Stimulated activated CD4-positive, alpha-beta T cell treated with anti-CD3 and anti-CD28 coated beads, Interleukin-4, amount 100 ng/mL, for 24 hours (primary cell): ENCODE data around the gene AADACL2.
"Not testable (repeated sequence)": the region's sequence is repeated elsewhere in the genome, so short reads cannot be mapped to it uniquely, and the experiment has no call there.

Experiments used
- DNase-seq: peaks from one replicate; pipeline ENCODE4 v3.0.0-alpha.2; 2020

The AADACL2 gene

DNA sequence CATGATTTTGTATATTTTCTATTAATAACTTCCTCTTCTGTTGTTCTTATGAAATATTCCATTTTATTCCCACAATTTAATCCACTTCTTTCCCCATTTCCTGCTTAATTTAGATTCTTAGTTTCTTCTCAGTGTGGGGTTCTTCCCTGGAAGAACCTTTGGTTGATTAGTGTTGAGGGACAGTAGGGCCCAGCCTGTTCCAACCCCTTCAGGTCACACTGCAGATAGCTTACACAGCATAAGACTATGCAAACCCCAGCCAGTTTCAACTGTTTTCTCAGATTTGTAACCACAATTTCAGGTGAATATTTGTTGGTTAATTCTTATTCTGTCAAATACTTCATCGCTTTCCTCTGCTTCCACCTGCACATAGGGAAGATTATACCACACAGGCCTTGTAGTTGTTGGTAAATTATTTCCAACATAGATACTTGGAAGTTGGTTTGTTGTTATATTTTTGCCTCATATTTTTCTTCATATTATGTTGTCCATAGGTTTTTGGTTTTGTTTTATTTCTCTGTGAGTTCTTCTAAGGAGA, 34.7 kb downstream of the AADACL2 start:
- no peak for DNase-seq

DNA sequence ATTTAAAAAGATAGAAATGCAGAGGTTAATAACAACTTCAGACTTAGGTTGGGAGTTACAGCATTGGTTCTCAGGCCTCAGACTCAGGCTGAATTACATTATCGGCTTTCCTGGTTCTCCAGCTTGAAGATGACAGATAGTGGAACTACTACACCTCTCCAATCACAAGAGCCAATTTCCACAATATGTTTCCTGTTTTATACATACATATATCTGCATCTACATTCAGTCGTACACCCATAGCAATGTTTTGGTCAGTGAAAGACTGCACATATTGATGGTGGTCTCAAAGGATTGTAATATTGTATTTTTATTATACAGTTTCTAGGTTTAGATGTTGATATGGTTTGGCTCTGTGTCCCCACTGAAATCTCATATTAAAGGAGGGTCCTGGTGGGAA, 35.4 kb downstream of the AADACL2 start:
- DNase-seq: no peak

DNA sequence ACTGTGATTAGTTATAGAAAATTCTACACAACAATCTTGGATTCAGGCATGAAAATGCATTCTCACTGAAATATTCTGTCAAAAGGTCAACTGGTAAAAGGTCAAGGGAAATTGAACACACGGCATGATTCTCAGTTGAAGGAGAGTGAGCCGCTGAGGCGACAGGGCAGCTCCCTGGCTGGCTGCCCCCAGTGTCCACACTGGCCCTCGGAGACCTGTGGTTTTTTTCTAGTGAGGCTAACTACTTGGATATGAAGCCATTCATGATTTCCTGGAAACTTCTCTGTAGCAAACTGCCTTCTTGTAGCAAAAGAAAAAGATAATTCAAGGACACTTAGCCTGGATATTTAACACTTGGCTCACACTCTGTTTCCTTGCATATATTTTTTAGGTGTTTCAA, 37.2 kb downstream of the AADACL2 start:
- no peak for DNase-seq

DNA sequence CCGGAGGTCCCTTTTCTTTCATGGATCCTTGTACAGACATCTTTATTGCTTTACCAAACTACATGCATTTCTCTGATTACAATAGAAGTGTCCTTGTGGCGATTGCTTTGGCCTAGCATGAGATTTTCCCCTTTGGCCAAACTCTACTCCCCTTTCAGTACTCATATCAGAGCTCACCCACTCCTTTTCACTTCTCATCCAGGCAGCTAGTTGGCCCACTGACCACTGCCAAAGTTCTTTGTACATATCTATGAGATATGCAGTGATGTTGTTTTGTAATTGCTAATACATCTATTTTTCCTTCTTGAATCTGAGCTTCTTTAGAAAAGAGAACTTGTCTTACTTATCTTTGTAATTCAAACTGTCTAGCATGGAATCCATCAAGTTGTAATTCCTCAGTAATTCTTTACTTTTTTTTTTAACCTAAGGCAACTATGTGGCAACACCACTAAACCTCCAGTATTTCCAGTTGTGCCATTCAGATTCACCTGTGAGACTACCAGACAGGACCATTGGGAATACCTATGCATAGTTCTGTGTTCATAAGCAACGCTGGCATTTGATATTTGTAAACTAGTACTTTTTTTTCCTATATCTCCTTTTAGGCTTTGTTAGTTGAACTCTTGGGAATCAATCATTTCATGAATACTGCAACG, 39.2 kb downstream of the AADACL2 start:
- no peak for DNase-seq

DNA sequence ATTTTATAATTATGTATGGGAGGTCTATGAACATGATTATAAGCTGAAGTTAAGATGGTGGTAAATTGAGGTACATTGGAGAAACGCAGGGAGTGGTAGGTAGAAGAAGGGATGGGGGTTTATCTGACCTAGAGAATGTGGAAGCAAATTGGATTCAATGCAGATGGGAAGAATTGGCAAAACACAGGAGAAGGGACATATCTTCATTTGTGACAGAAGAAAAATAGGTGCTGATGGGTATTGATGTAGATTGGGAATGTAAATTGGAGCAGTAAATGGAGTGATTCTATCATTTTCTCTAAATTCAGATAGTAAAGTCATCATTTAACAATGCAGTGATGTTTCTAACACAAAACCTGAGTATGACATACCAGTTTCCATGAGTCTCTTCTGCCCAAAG, 40.5 kb downstream of the AADACL2 start:
- DNase-seq: no peak

DNA sequence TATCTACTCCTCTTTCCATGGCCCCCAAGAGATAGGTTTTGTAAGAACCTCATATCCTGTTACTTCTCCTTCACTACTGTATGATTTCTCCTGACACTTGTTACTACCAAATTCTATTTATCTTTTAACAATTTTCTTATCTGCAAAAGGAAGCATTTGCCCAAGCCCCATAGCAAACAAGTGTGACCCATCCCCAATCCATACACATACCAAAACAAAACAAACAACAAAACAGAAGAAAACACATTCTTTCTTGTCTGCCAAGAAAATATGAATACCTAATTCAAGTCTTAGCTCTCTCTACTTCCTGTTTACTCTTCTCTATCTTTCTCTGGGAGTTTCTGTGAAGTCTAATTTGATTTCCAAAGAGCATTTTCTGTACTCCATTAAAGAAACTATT, 41.2 kb downstream of the AADACL2 start:
- DNase-seq: no peak

DNA sequence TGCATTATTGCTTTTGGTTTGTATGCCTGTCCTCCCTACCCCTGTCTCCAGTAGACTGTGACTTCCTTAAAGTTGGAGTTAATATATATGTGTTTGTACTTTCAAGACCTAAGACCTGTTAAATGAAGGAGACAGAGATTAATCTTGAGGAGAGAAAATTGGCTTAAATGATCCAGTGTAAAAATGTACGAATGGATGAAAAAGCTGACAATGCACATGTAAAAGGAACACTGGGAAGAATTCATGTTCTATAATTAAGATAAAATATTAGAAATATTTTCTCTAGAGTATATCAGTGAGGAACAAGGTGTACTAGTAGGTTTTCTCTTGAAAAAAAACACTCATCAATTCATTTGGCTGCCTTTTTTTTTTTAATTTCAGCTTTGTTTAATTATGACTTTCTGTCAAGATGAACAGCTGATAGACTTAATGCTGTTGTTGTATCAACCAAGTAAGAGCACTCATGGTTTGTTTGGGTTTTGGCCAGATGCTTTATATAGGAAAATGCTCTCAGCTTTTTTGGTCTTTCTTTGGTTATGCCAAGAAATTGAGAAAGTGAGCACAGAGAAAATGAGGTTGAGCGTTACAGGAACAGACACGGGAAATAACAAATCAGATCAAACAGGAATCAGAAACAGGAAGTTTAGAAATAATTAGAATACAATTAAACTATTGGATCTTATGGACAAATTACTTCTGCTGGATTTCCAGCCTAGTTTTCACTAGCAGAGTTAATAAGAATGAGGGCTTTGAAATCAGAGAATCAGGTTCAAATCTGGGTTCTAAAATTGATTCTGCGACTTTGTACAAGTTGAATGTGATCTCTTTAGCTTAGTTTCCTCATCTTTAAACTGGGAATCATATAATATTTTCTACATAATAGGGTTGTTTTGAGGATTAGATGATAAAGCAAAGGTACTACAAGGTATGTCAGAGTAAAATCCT, 41.9 kb downstream of the AADACL2 start:
- no peak for DNase-seq

DNA sequence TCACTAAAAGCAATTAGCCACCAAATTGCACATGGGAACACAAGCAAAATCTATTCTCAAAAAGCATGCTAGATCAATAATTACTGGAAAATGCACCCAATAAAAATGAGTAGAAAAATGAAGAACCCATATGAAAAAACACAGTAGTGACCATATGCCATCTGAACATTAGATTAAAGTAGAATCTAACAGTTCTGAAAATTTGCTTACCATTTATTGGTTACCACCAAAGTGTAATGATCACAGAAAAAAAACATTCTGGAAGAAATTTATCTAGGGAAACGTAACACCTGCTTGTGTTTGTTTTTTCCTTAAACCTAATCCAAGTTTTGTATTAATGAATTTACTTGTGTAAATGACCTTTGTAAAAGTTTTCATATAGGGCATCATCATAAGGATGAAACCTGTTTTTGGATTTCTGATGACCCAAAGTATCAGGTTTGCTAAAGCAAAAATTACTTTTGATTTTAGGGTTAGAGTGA, 42.6 kb downstream of the AADACL2 start:
- DNase-seq: no peak

DNA sequence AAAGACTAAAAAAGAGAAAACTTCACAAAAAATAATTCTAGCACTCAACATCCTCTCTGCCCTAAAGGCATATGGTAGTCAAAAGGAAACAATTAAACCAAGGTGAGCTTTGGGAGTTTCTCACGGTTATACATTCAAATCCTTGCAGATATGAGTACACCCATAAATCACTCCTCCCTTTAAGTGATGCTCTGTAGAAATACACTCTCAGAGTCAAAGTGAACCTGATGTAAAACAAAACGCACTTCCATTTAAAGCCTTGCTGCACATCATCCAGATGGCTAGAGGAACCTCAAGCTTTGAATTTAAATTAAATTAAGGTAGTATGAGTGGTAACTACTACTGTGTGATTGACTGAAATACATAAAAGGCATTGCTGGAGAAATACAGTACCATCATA, 44.2 kb downstream of the AADACL2 start:
- no peak for DNase-seq

DNA sequence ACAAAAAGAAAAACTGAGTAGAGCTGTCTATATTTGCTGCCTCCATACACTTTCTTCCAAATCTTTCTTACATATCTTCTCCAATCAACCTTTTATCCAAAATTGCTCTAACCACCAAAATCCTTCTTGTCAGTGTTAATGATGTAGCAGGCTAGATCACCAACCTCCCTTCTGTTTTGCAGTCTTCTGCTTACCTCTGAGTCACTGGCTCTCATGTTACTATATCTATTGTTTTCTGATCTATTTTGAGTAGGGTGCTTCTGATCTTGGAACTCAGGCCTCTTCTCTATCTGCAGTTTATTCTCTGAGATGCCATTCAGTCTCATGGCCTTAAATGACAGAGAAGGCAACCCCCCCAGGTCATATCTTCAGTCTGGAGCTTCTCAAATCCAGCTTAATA, 53.9 kb downstream of the AADACL2 start:
- no peak for DNase-seq

DNA sequence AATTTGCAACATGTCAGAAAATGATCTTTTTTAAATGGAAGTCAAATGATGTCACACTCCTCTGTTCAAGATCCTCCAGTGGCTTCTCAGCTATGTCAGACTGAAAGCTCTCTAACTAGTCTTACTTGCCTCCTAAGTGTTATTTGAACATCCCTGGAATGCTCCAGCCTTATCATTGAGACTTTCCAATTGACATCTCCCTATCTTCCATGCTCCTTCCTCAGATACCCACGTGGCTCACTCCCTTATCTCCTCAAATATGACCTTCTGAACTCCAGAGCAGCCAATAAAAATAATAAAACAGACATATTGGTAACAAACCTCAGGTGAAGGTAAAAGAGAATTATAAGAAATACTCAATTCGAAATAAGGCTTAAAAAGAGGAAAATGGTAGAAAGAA, 54.7 kb downstream of the AADACL2 start:
- DNase-seq: no peak

DNA sequence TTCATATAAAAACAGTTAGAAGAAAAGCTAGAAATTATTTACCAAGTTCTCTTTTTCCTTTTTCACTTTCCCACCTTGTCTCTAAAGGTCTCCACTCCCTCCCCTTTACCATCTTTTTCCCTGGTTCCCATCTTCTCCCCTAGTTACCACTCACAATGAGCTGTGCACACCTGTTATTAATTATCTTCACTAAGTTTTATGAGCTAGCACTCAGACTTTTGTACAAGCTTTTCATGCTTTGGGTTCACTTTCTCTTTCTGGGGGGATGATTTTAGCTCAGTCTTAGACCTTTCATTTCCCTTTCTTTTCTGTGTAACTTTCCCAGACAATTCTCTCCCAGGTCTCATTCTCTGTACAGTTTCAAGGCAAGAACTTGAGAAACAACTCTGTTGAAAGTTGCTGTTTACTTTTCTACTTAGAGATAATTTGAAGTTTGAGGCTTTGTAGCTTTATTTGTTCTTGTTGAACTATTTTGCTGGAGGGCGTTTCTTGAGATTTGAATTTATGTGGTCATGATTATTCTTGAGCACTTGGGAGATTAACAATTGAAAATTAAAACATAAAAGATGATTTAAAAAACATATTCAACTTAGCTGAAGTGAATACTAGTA, 56.2 kb downstream of the AADACL2 start:
- no peak for DNase-seq

DNA sequence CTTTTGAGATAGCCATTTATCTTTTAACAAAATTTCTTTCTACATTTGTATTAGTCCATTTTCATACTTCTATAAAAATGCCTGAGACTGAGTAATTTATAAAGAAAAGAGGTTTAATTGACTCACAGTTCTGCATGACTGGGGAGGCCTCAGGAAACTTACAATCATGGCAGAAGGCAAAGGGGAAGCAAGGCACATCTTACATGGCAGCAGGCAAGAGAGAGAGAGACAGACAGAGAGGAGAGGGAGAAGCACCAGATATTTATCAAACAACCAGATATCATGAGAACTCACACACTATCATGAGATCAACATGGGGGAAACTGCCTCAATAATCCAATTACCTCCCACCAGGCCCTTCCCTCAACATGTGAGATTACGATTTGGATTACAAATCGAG, 57.0 kb downstream of the AADACL2 start:
- not testable (repeated sequence) for DNase-seq

DNA sequence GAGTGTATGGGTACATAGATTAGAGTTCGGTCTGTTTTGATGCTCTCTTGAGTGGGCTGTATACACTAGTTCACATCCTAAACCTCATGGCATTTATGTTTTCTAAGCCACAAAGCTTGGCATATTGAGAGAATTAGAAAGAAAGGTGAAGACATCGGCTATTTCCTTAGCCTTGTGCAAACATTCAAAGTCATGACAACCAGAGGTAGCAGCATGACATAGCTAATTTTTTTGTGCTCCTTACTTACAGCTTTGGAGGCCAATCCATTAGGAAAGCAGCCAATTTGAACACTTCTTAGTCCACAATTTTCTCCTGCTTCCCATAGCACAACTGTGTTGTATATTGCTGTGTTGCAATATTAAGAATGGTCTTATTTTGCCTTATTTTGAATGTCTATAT, 58.7 kb downstream of the AADACL2 start:
- no peak for DNase-seq

DNA sequence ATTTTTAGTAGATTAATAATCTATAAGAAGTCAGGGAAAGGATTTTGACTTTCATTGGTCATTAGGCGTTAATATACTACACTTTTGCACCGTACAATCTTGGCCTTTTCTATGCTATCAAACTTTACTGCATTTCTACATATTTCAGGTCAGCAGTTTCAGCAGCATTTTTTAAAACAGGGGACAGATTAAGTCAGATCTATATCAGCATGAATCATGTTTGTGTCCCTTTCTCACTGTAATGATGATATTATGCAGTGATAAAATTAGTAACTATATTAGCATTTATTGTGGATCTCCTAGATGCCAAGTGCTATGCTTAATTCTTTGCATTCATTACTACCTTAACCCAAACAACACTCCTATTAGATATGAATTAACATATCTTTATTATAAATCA, 59.9 kb downstream of the AADACL2 start:
- no peak for DNase-seq

DNA sequence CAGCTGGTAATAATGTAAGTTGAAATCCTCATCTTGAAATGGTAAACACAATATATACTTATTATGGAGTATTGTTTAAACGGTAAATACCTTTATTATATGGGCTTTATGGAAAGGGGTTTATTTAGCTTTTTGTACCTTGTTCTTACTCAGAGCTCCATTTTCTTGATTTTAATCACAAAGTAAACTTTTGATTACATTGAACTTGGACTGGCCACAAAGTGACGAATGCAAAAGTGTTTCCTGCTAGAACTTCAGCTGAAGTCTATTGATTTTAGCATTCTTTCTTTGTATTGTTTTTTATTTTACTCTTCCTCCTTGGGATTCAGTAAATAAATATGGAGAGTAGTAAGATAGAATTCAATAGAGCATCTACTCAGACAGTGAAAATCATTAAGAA, 60.4 kb downstream of the AADACL2 start:
- DNase-seq: no peak

DNA sequence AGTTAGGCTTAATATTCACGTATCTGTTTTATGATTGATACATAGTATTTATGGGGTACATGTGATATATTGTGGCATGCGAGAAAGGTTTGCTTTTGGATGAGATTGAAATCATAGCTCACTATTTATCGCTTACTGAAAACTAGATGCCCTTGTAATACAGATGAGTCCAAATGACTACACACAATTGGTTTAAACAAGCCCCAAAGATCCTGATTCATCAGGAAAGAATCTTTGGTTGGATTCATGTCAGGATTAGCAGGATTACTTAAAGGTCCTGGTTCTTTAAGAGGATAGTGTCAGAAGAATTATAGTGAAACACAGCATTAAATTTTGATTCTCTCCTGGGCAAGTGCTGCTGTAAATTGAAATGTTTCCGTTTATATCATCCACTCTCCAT, 61.5 kb downstream of the AADACL2 start:
- no peak for DNase-seq

DNA sequence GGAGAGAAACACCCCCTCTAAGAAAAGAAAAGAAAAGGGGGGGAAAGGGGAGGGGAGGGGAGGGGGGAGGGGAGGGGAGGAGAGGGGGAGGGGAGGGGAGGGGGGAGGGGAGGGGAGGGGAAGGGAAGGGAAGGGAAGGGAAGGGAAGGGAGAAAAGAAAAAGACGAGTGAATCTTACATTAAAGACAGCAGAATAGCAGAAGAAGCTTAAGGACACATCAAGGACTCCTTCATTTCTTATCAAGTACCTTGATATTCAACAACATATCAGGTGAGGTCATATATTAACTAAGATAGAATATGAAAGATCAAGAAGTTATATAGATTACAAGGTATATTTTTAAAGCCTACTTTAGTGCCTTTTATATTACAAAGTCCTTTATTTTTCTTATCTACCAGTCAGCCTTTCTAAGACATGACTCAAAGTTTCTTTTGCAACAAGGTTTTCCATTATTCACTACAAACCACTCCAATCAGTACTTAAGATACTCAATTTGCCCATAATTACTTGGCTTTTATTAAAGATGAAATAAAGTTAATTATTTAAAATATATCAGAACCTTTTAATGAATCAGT, 62.5 kb downstream of the AADACL2 start:
- DNase-seq: no peak

DNA sequence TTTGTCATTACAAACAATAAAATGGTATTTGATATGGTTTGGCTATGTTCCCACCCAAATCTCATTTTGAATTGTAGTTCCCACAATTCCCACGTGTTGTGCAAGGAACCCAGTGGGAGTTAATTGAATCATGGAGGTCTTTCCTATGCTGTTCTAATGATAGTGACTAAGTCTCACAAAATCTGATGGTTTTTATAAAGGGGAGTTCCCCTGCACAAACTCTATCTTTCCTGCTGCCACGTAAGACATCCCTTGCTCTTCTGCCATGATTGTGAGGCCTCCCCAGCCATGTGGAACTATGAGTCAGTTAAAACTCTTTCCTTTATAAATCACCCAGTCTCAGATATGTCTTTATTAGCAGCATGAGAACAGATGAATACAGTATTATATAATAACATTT, 64.7 kb downstream of the AADACL2 start:
- no peak for DNase-seq

DNA sequence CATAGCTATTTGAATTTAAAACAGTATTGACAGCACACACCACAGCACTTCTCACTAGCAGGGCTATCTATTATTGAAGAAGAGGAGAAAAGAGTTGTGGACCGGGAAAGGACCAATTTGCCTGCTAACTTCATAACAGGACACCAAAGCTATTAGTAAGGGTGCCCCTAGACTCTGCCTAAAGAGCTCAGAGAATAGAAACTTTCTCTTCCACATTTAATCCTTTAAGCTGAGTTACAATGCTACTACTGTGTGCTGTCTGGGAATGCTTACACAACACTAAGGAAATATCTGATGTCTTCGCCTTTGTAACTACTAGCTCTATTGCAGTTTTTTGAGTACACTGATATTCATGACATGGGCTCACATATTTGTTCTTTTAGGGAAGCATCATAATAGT, 66.7 kb downstream of the AADACL2 start:
- no peak for DNase-seq

DNA sequence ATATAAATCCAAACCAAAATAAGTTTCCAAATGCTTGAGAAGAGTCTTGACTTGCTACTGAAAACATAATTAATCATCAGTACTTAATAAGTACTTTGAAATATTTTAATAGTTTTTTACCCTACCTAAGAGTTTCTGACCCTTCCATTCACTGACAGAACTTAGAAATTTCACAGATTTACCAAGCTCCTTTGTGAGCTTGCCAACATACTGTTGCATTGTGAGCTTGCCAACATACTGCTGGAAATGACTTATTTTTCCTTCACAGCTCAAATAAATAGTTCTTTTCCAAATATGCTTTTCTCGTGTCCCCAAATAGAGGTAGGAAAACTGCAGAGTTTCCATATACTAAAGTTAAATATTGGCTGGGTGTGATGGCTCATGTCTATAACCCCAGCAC, 70.5 kb downstream of the AADACL2 start:
- no peak for DNase-seq

DNA sequence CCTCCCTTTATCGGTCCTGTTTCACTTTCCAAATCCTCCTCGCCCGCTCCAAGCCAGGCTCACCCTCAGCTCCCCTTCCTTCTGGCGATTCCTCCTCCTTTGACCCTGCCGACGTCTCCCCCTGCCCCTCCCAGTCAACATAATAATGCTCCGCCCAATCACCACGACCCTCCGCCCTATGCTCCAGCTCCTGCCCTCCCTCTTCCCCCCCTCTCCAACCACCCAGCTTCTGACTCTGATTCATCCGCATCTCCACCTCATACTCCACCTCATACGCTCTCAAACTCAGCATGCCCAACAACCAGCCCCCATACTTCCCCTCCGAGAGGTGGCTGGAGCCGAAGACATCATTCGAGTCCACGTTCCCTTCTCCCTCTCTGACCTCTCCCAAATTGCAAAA, 73.1 kb downstream of the AADACL2 start:
- no peak for DNase-seq
